ENCODE data around the gene RUFY4. TPM values are rescaled to one million over a fixed set of nuclear protein-coding genes. Genes with fewer than 3 reads are reported as not detected.

RUFY4 gene
- total RNA-seq, 4 donors from 2014 or later, result 0.25 TPM; not detected in 3

- intact Hi-C loops (cut with DNase I; ENCODE audit: low total_unique reads), result no loop called here
- no peak for TF ChIP-seq POLR2A (IDR thresholded peaks at IDR 0.05)
- TF ChIP-seq, protein P1, sequence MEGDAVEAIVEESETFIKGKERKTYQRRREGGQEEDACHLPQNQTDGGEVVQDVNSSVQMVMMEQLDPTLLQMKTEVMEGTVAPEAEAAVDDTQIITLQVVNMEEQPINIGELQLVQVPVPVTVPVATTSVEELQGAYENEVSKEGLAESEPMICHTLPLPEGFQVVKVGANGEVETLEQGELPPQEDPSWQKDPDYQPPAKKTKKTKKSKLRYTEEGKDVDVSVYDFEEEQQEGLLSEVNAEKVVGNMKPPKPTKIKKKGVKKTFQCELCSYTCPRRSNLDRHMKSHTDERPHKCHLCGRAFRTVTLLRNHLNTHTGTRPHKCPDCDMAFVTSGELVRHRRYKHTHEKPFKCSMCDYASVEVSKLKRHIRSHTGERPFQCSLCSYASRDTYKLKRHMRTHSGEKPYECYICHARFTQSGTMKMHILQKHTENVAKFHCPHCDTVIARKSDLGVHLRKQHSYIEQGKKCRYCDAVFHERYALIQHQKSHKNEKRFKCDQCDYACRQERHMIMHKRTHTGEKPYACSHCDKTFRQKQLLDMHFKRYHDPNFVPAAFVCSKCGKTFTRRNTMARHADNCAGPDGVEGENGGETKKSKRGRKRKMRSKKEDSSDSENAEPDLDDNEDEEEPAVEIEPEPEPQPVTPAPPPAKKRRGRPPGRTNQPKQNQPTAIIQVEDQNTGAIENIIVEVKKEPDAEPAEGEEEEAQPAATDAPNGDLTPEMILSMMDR (IDR thresholded peaks at IDR 0.05 in 4 of 5, conservative IDR thresholded peaks at IDR 0.05 in 1 of 5), result no peak
- in situ Hi-C loops (cut with MboI; ENCODE audit: low sequenced_read_pairs in 4 of 4), result no loop called here
Observed at GRCh38 chr2:218137514-218137913, 68.5 kb downstream of the RUFY4 start.

GRCh38 chr2:218138047-218138446, 69.0 kb downstream of the RUFY4 start:
- Histone ChIP-seq H3K4me1 (no peaks in the 10 kb centered on the region), H3K27ac (no peak overlapping the region), H3K9me3 (no peaks in the 10 kb centered on the region), H3K27me3 (peaks cover 0 to 16% (median 7%) of the 10 kb centered on the region in 3 donors), H3K36me3 (no peaks in the 10 kb centered on the region), H3K4me3 (no peak overlapping the region)
- intact Hi-C loops (cut with DNase I; ENCODE audit: low total_unique reads) (no loop called here), in situ Hi-C loops (cut with MboI; ENCODE audit: low sequenced_read_pairs in 4 of 4) (no loop called here)
- DNase-seq, result no peak
- ATAC-seq, result no peak
- TF ChIP-seq POLR2A (IDR thresholded peaks at IDR 0.05), result no peak
- TF ChIP-seq, protein P1 (IDR thresholded peaks at IDR 0.05 in 4 of 5, conservative IDR thresholded peaks at IDR 0.05 in 1 of 5), result no peak

More at GRCh38 chr2:218137514-218137913, 68.5 kb downstream of the RUFY4 start:
- ATAC-seq, result no peak
- Histone ChIP-seq H3K9me3 (no peaks in the 10 kb centered on the region), H3K36me3 (no peaks in the 10 kb centered on the region), H3K4me3 (no peak overlapping the region), H3K4me1 (no peaks in the 10 kb centered on the region), H3K27me3 (peaks cover 0 to 16% (median 7%) of the 10 kb centered on the region in 3 donors), H3K27ac (no peak overlapping the region)
- DNase-seq, result no peak

Other genes starting within 250 kb of the RUFY4 start
- gene TNS1, start 66.3 kb upstream of the RUFY4 start, total RNA-seq, result 100 to 1,000 TPM; 407 to 670 (median 484) TPM
- gene CXCR2, start 56.8 kb downstream of the RUFY4 start, total RNA-seq, result under 1 TPM in 3 of 4 donors, not detected in 1; 0.07 to 0.61 (median 0.26) TPM
- under 1 TPM in 3 of 4 donors, not detected in 1; 0.41 to 0.55 (median 0.53) TPM for gene CXCR1, start 97.7 kb downstream of the RUFY4 start, total RNA-seq
- 100 to 1,000 TPM; 181 to 231 (median 193) TPM for gene ARPC2, start 147.9 kb downstream of the RUFY4 start, total RNA-seq
- gene GPBAR1, start 191.8 kb downstream of the RUFY4 start, total RNA-seq, result under 1 TPM in 1 of 4 donors, not detected in 3; 0.93 TPM
- 100 to 1,000 TPM in 1 of 4 donors, 10 to 100 TPM in 3; 87.1 to 134 (median 96.0) TPM for gene AAMP, start 200.9 kb downstream of the RUFY4 start, total RNA-seq
- gene PNKD, start 201.3 kb downstream of the RUFY4 start, total RNA-seq, result 10 to 100 TPM; 20.1 to 35.8 (median 31.9) TPM
- gene TMBIM1, start 223.2 kb downstream of the RUFY4 start, total RNA-seq, result 100 to 1,000 TPM; 142 to 296 (median 215) TPM